WTC11 (cell line): Measurements from ENCODE around the gene CDC42EP2. TPM values are rescaled to one million over a fixed set of nuclear protein-coding genes. Genes with fewer than 3 reads are reported as not detected.

Source experiments
- ATAC-seq: fragments of 200-7000 bp; cut with Tn5 transposase; 2 replicates; pipeline ENCODE4 v1.10.0; 2021; ENCODE audit warnings: mild to moderate bottlenecking, moderate library complexity
- Bru-seq: library from RNA; stranded (reverse); fragments of 400-500 nt; gene quantifications from one replicate; lab custom pipeline; 2021; lab: Mats Ljungman, UMichigan
- CTCF ChIA-PET: fragments of 300-600 bp; sonication (Branson Sonifier 250); formaldehyde crosslinking; loops from one replicate; lab custom pipeline; 2021; ENCODE audit warnings: antibody characterized with exemption; lab: Charles Lee
- POLR2A ChIA-PET: fragments of 350-600 bp; sonication (Branson Sonifier 250); formaldehyde crosslinking; loops from one replicate; lab custom pipeline; 2021; ENCODE audit warnings: antibody characterized with exemption; lab: Charles Lee
- DNase-seq: peaks from one replicate; pipeline ENCODE4 v3.0.0; 2021; ENCODE audit warnings: low spot score
- H3K27ac Mint-ChIP-seq: 2 replicates; pipeline ENCODE4 v1.8.0; 2021; ENCODE audit warnings: mixed read lengths
- H3K27me3 Mint-ChIP-seq: 2 replicates; pipeline ENCODE4 v1.8.0; 2021; ENCODE audit warnings: low read depth, mild to moderate bottlenecking, moderate library complexity, mixed read lengths
- H3K36me3 Mint-ChIP-seq: 2 replicates; pipeline ENCODE4 v1.8.0; 2021; ENCODE audit warnings: mixed read lengths
- H3K4me1 Mint-ChIP-seq: 2 replicates; pipeline ENCODE4 v1.8.0; 2022; ENCODE audit warnings: mixed read lengths
- H3K4me3 Mint-ChIP-seq: 2 replicates; pipeline ENCODE4 v1.8.0; 2021; ENCODE audit warnings: mild to moderate bottlenecking, moderate library complexity, mixed read lengths
- H3K9me3 Mint-ChIP-seq: 2 replicates; pipeline ENCODE4 v1.8.0; 2021; ENCODE audit warnings: mixed read lengths
- CREM ChIP-seq: sonication (generic); formaldehyde crosslinking; IDR thresholded peaks from 2 replicates; pipeline ENCODE4 v1.8.1; 2022; ENCODE audit warnings: mild to moderate bottlenecking, missing genetic modification reagents, moderate library complexity
- FOXK1 ChIP-seq: sonication (generic); formaldehyde crosslinking; IDR thresholded peaks from 2 replicates; pipeline ENCODE4 v1.8.0; 2022; ENCODE audit warnings: mild to moderate bottlenecking, moderate library complexity, missing genetic modification reagents
- GRHL2 ChIP-seq: fragments of 250-450 bp; sonication (Bioruptor Pico); IDR thresholded peaks from 2 replicates; pipeline ENCODE4 v1.8.0; 2022; ENCODE audit warnings: mild to moderate bottlenecking, moderate library complexity; ENCODE audit not compliant: insufficient replicate concordance, severe bottlenecking
- JUN ChIP-seq: sonication (generic); formaldehyde crosslinking; IDR thresholded peaks from 2 replicates; pipeline ENCODE4 v1.8.0; 2023; ENCODE audit warnings: mild to moderate bottlenecking, missing genetic modification reagents
- RORB ChIP-seq: fragments of 250-450 bp; sonication (Bioruptor Pico); IDR thresholded peaks from 2 replicates; pipeline ENCODE4 v1.9.0; 2021; ENCODE audit warnings: mild to moderate bottlenecking
- TCF7 ChIP-seq: sonication (generic); formaldehyde crosslinking; IDR thresholded peaks from 2 replicates; pipeline ENCODE4 v1.8.0; 2022; ENCODE audit warnings: mild to moderate bottlenecking, low read depth, missing genetic modification reagents, moderate library complexity
- TEAD4 ChIP-seq: sonication (generic); formaldehyde crosslinking; IDR thresholded peaks from 2 replicates; pipeline ENCODE4 v1.8.0; 2022; ENCODE audit warnings: mild to moderate bottlenecking, missing genetic modification reagents
- ZNF317 ChIP-seq: sonication (generic); formaldehyde crosslinking; IDR thresholded peaks from 2 replicates; pipeline ENCODE4 v1.8.1; 2023; ENCODE audit warnings: low read depth, mild to moderate bottlenecking, moderate library complexity, missing genetic modification reagents, borderline replicate concordance
- ZNF671 ChIP-seq: fragments of 250-450 bp; sonication (Bioruptor Pico); IDR thresholded peaks from 2 replicates; pipeline ENCODE4 v1.8.0; 2021; ENCODE audit warnings: mild to moderate bottlenecking
- long read RNA-seq, 3 experiments: library from RNA in 1 of 3; library from capped mRNA in 1 of 3; library from polyadenylated mRNA in 1 of 3; unstranded in 2 of 3; stranded (forward) in 1 of 3; transcript quantifications; one replicate each; pipeline ENCODE4 v2.0.0, GENCODE V29; 2021
- total RNA-seq: library from RNA; stranded (reverse); gene quantifications from 3 replicates; pipeline ENCODE4 v1.2.3, GENCODE V29; 2021
- TF ChIP-seq, protein P1 (sequence below): sonication (generic); formaldehyde crosslinking; IDR thresholded peaks from 2 replicates; pipeline ENCODE4 v1.8.1; 2023; ENCODE audit warnings: mild to moderate bottlenecking, missing genetic modification reagents
- TF ChIP-seq, protein P2 (sequence below): sonication (generic); formaldehyde crosslinking; IDR thresholded peaks from 2 replicates; pipeline ENCODE4 v1.8.1; 2022; ENCODE audit warnings: mild to moderate bottlenecking, missing genetic modification reagents, moderate library complexity, borderline replicate concordance
- TF ChIP-seq, protein P3 (sequence below): sonication (generic); formaldehyde crosslinking; IDR thresholded peaks from 2 replicates; pipeline ENCODE4 v1.8.0; 2023; ENCODE audit warnings: missing genetic modification reagents, mild to moderate bottlenecking, borderline replicate concordance
- TF ChIP-seq, protein P4 (sequence below): sonication (generic); formaldehyde crosslinking; IDR thresholded peaks from 2 replicates; pipeline ENCODE4 v1.8.1; 2023; ENCODE audit warnings: mild to moderate bottlenecking, missing genetic modification reagents, borderline replicate concordance
- TF ChIP-seq, protein P5 (sequence below): sonication (generic); formaldehyde crosslinking; IDR thresholded peaks from 2 replicates; pipeline ENCODE4 v1.8.1; 2023; ENCODE audit warnings: mild to moderate bottlenecking, missing genetic modification reagents, moderate library complexity
- TF ChIP-seq, protein P6 (sequence below): sonication (generic); formaldehyde crosslinking; IDR thresholded peaks from 2 replicates; pipeline ENCODE4 v1.8.0; 2022; ENCODE audit warnings: mild to moderate bottlenecking, missing genetic modification reagents
- TF ChIP-seq, protein P7 (sequence below): sonication (generic); formaldehyde crosslinking; IDR thresholded peaks from 2 replicates; pipeline ENCODE4 v1.8.0; 2022; ENCODE audit warnings: missing genetic modification reagents

The CDC42EP2 gene, protein sequence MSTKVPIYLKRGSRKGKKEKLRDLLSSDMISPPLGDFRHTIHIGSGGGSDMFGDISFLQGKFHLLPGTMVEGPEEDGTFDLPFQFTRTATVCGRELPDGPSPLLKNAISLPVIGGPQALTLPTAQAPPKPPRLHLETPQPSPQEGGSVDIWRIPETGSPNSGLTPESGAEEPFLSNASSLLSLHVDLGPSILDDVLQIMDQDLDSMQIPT
- total RNA-seq (11.0 to 15.2 TPM (median 11.5 TPM) in 3 replicates), Bru-seq, nascent RNA (percentile 63 among the genes with signal in this experiment)
- long read RNA-seq, experiment 1, transcript CDC42EP2-201 (2 exons, 2,023 nt), result major isoform, 48 of 51 reads
- long read RNA-seq, experiment 1, partial matches to known transcripts, result 0 of 51 reads
- long read RNA-seq, experiment 1, other reads (novel, unspliced or antisense), result 3 of 51 reads
- long read RNA-seq, experiment 2, transcript CDC42EP2-201 (2 exons, 2,023 nt), result major isoform, 23 of 23 reads
- long read RNA-seq, experiment 2, partial matches to known transcripts, result 0 of 23 reads
- long read RNA-seq, experiment 2, other reads (novel, unspliced or antisense), result 0 of 23 reads
- long read RNA-seq, experiment 3, transcript CDC42EP2-201 (2 exons, 2,023 nt), result major isoform, 45 of 46 reads
- long read RNA-seq, experiment 3, partial matches to known transcripts, result 0 of 46 reads
- long read RNA-seq, experiment 3, other reads (novel, unspliced or antisense), result 1 of 46 reads

DNA sequence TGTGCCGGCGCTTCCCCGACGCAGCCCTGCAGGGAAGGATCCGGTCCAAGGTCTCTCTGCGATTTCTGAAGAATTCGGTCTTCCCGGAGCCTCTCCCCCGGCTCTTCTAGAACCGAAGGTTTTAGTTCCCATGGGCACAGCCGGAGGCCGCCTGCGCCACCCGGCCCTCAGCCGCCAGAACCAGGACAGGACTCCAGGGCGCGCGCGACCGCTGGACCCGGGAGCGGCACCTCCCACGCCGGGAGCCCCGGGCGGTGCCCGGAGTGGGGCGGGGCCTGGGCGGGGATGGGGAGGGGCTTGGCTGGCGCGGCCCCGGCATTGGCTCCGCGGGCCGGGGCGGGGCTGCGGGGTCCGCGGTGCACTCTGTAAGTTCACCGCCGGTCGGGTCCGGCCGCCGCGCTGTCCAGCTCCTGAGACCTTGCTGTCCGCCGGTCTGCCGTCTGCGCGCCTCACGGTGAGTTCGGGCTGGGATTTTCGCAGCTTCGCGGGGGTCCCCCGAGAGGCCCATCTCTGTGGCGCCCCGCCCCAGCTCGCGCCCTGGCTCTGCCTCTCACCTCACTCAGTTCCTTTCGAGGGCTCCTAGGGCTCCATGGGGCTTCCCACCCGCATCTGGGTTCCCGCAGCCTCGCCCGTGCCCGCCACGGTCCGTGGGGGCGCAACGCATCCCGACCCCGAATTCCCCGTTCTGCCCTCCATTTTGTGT lies at the start of gene CDC42EP2:
Gene CDC42EP2, plus strand, starts transcription at position 366 of the 703 bp plus-strand sequence. CDS start 6,033 bp downstream, outside the sequence.
- H3K4me1 Mint-ChIP-seq, result peaks cover 39% of the 10 kb centered on the region
- H3K27me3 Mint-ChIP-seq, result peaks cover 35% of the 10 kb centered on the region
- no peaks in the 10 kb centered on the region for H3K36me3 Mint-ChIP-seq
- POLR2A ChIA-PET, result interaction anchor here (0.7 to 2.9 kb wide), 10 partner anchors 12 to 318 kb away, joined by 3 to 13 read pairs (median 4); partner anchors contain the start of genes BATF2, DPF2, MALAT1 and POLA2
- ATAC-seq (peak; percentile 78), DNase-seq (peak; percentile 87)
- H3K27ac Mint-ChIP-seq, result no peak within 1 kb of the TSS
- H3K4me3 Mint-ChIP-seq, result peak within 1 kb of the TSS; percentile 71
- no peaks in the 10 kb centered on the region for H3K9me3 Mint-ChIP-seq
- CTCF ChIA-PET, result interaction anchor here (0.6 to 13.2 kb wide), 52 partner anchors 9 to 278 kb away, joined by 3 to 232 read pairs (median 5); partner anchors contain the start of genes CAPN1, DPF2, FAU and MRPL49
- TF ChIP-seq, protein P1, sequence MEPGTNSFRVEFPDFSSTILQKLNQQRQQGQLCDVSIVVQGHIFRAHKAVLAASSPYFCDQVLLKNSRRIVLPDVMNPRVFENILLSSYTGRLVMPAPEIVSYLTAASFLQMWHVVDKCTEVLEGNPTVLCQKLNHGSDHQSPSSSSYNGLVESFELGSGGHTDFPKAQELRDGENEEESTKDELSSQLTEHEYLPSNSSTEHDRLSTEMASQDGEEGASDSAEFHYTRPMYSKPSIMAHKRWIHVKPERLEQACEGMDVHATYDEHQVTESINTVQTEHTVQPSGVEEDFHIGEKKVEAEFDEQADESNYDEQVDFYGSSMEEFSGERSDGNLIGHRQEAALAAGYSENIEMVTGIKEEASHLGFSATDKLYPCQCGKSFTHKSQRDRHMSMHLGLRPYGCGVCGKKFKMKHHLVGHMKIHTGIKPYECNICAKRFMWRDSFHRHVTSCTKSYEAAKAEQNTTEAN (CRISPR knock-in tag), result no peak; the same call in none of the 2 replicates
- TF ChIP-seq ZNF317, result no peak
- no peak for TF ChIP-seq ZNF671 (CRISPR knock-in tag)
- no peak; the same call in 1 of the 2 replicates for TF ChIP-seq JUN (CRISPR knock-in tag)
- TF ChIP-seq, protein P2, sequence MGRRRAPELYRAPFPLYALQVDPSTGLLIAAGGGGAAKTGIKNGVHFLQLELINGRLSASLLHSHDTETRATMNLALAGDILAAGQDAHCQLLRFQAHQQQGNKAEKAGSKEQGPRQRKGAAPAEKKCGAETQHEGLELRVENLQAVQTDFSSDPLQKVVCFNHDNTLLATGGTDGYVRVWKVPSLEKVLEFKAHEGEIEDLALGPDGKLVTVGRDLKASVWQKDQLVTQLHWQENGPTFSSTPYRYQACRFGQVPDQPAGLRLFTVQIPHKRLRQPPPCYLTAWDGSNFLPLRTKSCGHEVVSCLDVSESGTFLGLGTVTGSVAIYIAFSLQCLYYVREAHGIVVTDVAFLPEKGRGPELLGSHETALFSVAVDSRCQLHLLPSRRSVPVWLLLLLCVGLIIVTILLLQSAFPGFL (CRISPR knock-in tag), result no peak
- TF ChIP-seq, protein P3, sequence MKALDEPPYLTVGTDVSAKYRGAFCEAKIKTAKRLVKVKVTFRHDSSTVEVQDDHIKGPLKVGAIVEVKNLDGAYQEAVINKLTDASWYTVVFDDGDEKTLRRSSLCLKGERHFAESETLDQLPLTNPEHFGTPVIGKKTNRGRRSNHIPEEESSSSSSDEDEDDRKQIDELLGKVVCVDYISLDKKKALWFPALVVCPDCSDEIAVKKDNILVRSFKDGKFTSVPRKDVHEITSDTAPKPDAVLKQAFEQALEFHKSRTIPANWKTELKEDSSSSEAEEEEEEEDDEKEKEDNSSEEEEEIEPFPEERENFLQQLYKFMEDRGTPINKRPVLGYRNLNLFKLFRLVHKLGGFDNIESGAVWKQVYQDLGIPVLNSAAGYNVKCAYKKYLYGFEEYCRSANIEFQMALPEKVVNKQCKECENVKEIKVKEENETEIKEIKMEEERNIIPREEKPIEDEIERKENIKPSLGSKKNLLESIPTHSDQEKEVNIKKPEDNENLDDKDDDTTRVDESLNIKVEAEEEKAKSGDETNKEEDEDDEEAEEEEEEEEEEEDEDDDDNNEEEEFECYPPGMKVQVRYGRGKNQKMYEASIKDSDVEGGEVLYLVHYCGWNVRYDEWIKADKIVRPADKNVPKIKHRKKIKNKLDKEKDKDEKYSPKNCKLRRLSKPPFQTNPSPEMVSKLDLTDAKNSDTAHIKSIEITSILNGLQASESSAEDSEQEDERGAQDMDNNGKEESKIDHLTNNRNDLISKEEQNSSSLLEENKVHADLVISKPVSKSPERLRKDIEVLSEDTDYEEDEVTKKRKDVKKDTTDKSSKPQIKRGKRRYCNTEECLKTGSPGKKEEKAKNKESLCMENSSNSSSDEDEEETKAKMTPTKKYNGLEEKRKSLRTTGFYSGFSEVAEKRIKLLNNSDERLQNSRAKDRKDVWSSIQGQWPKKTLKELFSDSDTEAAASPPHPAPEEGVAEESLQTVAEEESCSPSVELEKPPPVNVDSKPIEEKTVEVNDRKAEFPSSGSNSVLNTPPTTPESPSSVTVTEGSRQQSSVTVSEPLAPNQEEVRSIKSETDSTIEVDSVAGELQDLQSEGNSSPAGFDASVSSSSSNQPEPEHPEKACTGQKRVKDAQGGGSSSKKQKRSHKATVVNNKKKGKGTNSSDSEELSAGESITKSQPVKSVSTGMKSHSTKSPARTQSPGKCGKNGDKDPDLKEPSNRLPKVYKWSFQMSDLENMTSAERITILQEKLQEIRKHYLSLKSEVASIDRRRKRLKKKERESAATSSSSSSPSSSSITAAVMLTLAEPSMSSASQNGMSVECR, result peak; percentile 41; the same call in 1 of the 2 replicates
- TF ChIP-seq FOXK1 (CRISPR knock-in tag), result peak; percentile 59; the same call in 1 of the 2 replicates
- TF ChIP-seq TEAD4 (CRISPR knock-in tag), result no peak
- TF ChIP-seq RORB, result no peak
- no peak for TF ChIP-seq GRHL2 (CRISPR knock-in tag)
- TF ChIP-seq, protein P4, sequence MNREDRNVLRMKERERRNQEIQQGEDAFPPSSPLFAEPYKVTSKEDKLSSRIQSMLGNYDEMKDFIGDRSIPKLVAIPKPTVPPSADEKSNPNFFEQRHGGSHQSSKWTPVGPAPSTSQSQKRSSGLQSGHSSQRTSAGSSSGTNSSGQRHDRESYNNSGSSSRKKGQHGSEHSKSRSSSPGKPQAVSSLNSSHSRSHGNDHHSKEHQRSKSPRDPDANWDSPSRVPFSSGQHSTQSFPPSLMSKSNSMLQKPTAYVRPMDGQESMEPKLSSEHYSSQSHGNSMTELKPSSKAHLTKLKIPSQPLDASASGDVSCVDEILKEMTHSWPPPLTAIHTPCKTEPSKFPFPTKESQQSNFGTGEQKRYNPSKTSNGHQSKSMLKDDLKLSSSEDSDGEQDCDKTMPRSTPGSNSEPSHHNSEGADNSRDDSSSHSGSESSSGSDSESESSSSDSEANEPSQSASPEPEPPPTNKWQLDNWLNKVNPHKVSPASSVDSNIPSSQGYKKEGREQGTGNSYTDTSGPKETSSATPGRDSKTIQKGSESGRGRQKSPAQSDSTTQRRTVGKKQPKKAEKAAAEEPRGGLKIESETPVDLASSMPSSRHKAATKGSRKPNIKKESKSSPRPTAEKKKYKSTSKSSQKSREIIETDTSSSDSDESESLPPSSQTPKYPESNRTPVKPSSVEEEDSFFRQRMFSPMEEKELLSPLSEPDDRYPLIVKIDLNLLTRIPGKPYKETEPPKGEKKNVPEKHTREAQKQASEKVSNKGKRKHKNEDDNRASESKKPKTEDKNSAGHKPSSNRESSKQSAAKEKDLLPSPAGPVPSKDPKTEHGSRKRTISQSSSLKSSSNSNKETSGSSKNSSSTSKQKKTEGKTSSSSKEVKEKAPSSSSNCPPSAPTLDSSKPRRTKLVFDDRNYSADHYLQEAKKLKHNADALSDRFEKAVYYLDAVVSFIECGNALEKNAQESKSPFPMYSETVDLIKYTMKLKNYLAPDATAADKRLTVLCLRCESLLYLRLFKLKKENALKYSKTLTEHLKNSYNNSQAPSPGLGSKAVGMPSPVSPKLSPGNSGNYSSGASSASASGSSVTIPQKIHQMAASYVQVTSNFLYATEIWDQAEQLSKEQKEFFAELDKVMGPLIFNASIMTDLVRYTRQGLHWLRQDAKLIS, result no peak
- TF ChIP-seq TCF7, result no peak
- TF ChIP-seq, protein P5, sequence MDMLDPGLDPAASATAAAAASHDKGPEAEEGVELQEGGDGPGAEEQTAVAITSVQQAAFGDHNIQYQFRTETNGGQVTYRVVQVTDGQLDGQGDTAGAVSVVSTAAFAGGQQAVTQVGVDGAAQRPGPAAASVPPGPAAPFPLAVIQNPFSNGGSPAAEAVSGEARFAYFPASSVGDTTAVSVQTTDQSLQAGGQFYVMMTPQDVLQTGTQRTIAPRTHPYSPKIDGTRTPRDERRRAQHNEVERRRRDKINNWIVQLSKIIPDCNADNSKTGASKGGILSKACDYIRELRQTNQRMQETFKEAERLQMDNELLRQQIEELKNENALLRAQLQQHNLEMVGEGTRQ (CRISPR knock-in tag), result no peak
- TF ChIP-seq, protein P6, sequence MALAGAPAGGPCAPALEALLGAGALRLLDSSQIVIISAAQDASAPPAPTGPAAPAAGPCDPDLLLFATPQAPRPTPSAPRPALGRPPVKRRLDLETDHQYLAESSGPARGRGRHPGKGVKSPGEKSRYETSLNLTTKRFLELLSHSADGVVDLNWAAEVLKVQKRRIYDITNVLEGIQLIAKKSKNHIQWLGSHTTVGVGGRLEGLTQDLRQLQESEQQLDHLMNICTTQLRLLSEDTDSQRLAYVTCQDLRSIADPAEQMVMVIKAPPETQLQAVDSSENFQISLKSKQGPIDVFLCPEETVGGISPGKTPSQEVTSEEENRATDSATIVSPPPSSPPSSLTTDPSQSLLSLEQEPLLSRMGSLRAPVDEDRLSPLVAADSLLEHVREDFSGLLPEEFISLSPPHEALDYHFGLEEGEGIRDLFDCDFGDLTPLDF, result no peak
- TF ChIP-seq, protein P7, sequence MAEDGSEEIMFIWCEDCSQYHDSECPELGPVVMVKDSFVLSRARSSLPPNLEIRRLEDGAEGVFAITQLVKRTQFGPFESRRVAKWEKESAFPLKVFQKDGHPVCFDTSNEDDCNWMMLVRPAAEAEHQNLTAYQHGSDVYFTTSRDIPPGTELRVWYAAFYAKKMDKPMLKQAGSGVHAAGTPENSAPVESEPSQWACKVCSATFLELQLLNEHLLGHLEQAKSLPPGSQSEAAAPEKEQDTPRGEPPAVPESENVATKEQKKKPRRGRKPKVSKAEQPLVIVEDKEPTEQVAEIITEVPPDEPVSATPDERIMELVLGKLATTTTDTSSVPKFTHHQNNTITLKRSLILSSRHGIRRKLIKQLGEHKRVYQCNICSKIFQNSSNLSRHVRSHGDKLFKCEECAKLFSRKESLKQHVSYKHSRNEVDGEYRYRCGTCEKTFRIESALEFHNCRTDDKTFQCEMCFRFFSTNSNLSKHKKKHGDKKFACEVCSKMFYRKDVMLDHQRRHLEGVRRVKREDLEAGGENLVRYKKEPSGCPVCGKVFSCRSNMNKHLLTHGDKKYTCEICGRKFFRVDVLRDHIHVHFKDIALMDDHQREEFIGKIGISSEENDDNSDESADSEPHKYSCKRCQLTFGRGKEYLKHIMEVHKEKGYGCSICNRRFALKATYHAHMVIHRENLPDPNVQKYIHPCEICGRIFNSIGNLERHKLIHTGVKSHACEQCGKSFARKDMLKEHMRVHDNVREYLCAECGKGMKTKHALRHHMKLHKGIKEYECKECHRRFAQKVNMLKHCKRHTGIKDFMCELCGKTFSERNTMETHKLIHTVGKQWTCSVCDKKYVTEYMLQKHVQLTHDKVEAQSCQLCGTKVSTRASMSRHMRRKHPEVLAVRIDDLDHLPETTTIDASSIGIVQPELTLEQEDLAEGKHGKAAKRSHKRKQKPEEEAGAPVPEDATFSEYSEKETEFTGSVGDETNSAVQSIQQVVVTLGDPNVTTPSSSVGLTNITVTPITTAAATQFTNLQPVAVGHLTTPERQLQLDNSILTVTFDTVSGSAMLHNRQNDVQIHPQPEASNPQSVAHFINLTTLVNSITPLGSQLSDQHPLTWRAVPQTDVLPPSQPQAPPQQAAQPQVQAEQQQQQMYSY (CRISPR knock-in tag), result no peak
- peak; percentile 55; the same call in 1 of the 2 replicates for TF ChIP-seq CREM (CRISPR knock-in tag)
